ENCODE results near the gene FARS2. TPM values are rescaled to one million over a fixed set of nuclear protein-coding genes. Genes with fewer than 3 reads are reported as not detected.

The FARS2 gene
- total and polyA plus RNA-seq, 9 of the 15 experiments (the other 6 are each of a cell fraction or from before 2014, with no cell fraction given), result 16.5 to 62.2 (median 27.0) TPM

DNA sequence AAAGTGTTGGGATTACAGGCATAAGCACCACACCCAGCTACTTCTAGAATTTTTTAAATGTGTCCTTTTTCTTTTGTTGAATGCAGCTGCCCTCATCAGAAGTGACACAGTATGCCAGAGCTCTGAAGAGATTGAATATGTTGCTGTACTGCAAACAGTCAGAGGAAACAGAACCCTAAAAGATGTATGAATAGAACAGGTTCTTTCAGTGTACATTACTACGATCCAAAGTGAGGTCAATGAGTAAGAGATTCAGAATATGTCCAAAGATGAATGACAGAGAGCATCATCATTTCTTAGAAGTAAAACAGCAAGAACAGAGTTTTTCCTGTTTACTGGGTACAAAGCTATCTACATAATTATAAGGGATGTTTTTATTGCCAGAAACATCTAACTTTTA lies 476.9 kb downstream of the FARS2 start:
- in situ Hi-C loops (cut with MboI) (no loop called here), intact Hi-C loops (cut with micrococcal nuclease) (no loop called here)
- FAIRE-seq (no peak), ATAC-seq (no peak), DNase-seq (ENCODE audit: extremely low read depth in 1 of 4, low spot score in 3 of 4) (no peak)
- H3K4me1 ChIP-seq (replicated peaks in 1 of 2; ENCODE audit: control insufficient read depth in 2 of 2, insufficient read depth in 2 of 2, low read length in 2 of 2), result no peaks in the 10 kb centered on the region
- no peak overlapping the region for H3K9ac ChIP-seq (ENCODE audit: insufficient read depth in 1 of 2, low read depth in 2 of 2, low read length in 2 of 2)
- H3K27me3 ChIP-seq (ENCODE audit: control insufficient read depth in 2 of 2, insufficient read depth in 2 of 2, low read length in 2 of 2), result peaks cover 0 to 4% of the 10 kb centered on the region in 2 experiments; a peak in 1 of 5 replicates
- BruUV-seq (replicated peaks), result no TSS peak
- H3K4me2 ChIP-seq (ENCODE audit: insufficient read depth, low read length), result no peak overlapping the region
- no peak overlapping the region for H2AFZ ChIP-seq (ENCODE audit: low read depth, low read length)
- ChIA-PET POLR2A (no interaction called here), CTCF (ENCODE audit: low intra/inter-chr PET ratio) (no interaction called here)
- 58% methylated on average over 1 of the region's 1 CpG for whole genome bisulfite sequencing (ENCODE audit: insufficient coverage, low coverage, missing lambda C conversion rate)
- H3K27ac ChIP-seq (ENCODE audit: extremely low read depth, low read depth, low read length), result no peak overlapping the region
- no peaks in the 10 kb centered on the region for H3K79me2 ChIP-seq (ENCODE audit: control insufficient read depth, insufficient read depth, low read length)
- no peaks in the 10 kb centered on the region for H3K9me1 ChIP-seq (ENCODE audit: control insufficient read depth, insufficient read depth, low read length)
- TF ChIP-seq IFI16 (CRISPR knock-in tag; IDR thresholded peaks at IDR 0.05), result no peak
- no peak for TF ChIP-seq FOXP4 (CRISPR knock-in tag; IDR thresholded peaks at IDR 0.05; ENCODE audit: borderline replicate concordance)
- no peak for TF ChIP-seq TCF7 (IDR thresholded peaks at IDR 0.05; ENCODE audit: borderline replicate concordance)
- TF ChIP-seq, protein P1, sequence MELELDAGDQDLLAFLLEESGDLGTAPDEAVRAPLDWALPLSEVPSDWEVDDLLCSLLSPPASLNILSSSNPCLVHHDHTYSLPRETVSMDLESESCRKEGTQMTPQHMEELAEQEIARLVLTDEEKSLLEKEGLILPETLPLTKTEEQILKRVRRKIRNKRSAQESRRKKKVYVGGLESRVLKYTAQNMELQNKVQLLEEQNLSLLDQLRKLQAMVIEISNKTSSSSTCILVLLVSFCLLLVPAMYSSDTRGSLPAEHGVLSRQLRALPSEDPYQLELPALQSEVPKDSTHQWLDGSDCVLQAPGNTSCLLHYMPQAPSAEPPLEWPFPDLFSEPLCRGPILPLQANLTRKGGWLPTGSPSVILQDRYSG (tag; conservative IDR thresholded peaks at IDR 0.05; ENCODE audit: low read depth), result no peak
- TF ChIP-seq NFE2L1 (tag; IDR thresholded peaks at IDR 0.05; ENCODE audit: borderline replicate concordance, low read depth), result no peak
- no peak for TF ChIP-seq POLR3A (IDR thresholded peaks at IDR 0.05; ENCODE audit: borderline replicate concordance, extremely low read depth, insufficient read depth, insufficient read length)
- no peak for TF ChIP-seq NR3C1 (CRISPR knock-in tag; IDR thresholded peaks at IDR 0.05)
- TF ChIP-seq KAT2B (IDR thresholded peaks at IDR 0.05; ENCODE audit: low read depth, low read length), result no peak
- no peak for TF ChIP-seq HDAC2 (IDR thresholded peaks at IDR 0.05)
- no peak for TF ChIP-seq MAFG (tag; conservative IDR thresholded peaks at IDR 0.05)
- no peaks in the 10 kb centered on the region for H4K20me1 ChIP-seq (replicated peaks; ENCODE audit: control insufficient read depth, insufficient read depth, low read length)
- H3K9me3 ChIP-seq (replicated peaks; ENCODE audit: control insufficient read depth, insufficient read depth, low read depth, low read length), result no peaks in the 10 kb centered on the region
- H3K4me3 ChIP-seq, result no peak overlapping the region
- no peaks in the 10 kb centered on the region for H3K36me3 ChIP-seq (ENCODE audit: control insufficient read depth, insufficient read depth, low read length)
